Measurements from ENCODE around the gene SHANK3. TPM values are rescaled to one million over a fixed set of nuclear protein-coding genes. Genes with fewer than 3 reads are reported as not detected.

SHANK3 gene
- total and polyA plus RNA-seq, 2 experiments from 2014 or later, result 0.10 to 0.97 TPM

GRCh38 chr22:50660306-50660705 is 12.3 kb upstream of the SHANK3 start:
- DNase-seq, result no peak
- no peak overlapping the region for H2AFZ ChIP-seq
- no peaks in the 10 kb centered on the region for H3K36me3 ChIP-seq (ENCODE audit: low read depth)
- H3K79me2 ChIP-seq (ENCODE audit: insufficient read depth), result no peaks in the 10 kb centered on the region
- H3K9ac ChIP-seq, result no peak overlapping the region
- in situ Hi-C loops (cut with MboI), result no loop called here
- no peak overlapping the region for H3K4me2 ChIP-seq (ENCODE audit: unreplicated experiment)
- no peaks in the 10 kb centered on the region for H3K9me3 ChIP-seq (ENCODE audit: low read depth)
- TF ChIP-seq EZH2phosphoT487 (IDR thresholded peaks at IDR 0.05; ENCODE audit: insufficient read depth, low read depth) (no peak), EZH2 (IDR thresholded peaks at IDR 0.05; ENCODE audit: insufficient read depth, poor library complexity, severe bottlenecking) (no peak)
- no peaks in the 10 kb centered on the region for H3K9me2 ChIP-seq (ENCODE audit: insufficient read depth)
- no peak overlapping the region for H3K27ac ChIP-seq
- H3K4me3 ChIP-seq, result no peak overlapping the region
- H4K20me1 ChIP-seq (ENCODE audit: insufficient read depth), result no peaks in the 10 kb centered on the region
- no peaks in the 10 kb centered on the region for H3F3A ChIP-seq (ENCODE audit: insufficient read depth)
- no peaks in the 10 kb centered on the region for H3K27me3 ChIP-seq (replicated peaks; ENCODE audit: insufficient read depth)
- peaks cover 17% of the 10 kb centered on the region for H3K4me1 ChIP-seq (ENCODE audit: insufficient read depth)

- Histone ChIP-seq H3K9me3 (ENCODE audit: low read depth) (no peaks in the 10 kb centered on the region), H3F3A (ENCODE audit: insufficient read depth) (no peaks in the 10 kb centered on the region), H3K79me2 (ENCODE audit: insufficient read depth) (no peaks in the 10 kb centered on the region), H2AFZ (no peak overlapping the region), H3K27me3 (replicated peaks; ENCODE audit: insufficient read depth) (peaks cover 7% of the 10 kb centered on the region), H3K9me2 (ENCODE audit: insufficient read depth) (no peaks in the 10 kb centered on the region), H3K4me1 (ENCODE audit: insufficient read depth) (no peaks in the 10 kb centered on the region), H3K4me2 (ENCODE audit: unreplicated experiment) (no peak overlapping the region), H3K27ac (no peak overlapping the region), H3K9ac (no peak overlapping the region), H4K20me1 (ENCODE audit: insufficient read depth) (no peaks in the 10 kb centered on the region), H3K36me3 (ENCODE audit: low read depth) (no peaks in the 10 kb centered on the region), H3K4me3 (no peak overlapping the region)
- TF ChIP-seq EZH2 (IDR thresholded peaks at IDR 0.05; ENCODE audit: insufficient read depth, poor library complexity, severe bottlenecking) (no peak), EZH2phosphoT487 (IDR thresholded peaks at IDR 0.05; ENCODE audit: insufficient read depth, low read depth) (no peak)
- in situ Hi-C loops (cut with MboI), result no loop called here
- WGBS, 2 experiments (ENCODE audit: low coverage in 1 of 2, low lambda C conversion rate in 2 of 2, missing lambda C conversion rate in 2 of 2), result 78% methylated on average over 12 of the region's 12 CpGs
- DNase-seq, result no peak
These were observed 7.4 kb upstream of the SHANK3 start for GRCh38 chr22:50665212-50665611.

- no peak for DNase-seq
- Histone ChIP-seq H3K79me2 (ENCODE audit: insufficient read depth) (no peaks in the 10 kb centered on the region), H3K4me1 (ENCODE audit: insufficient read depth) (no peaks in the 10 kb centered on the region), H2AFZ (no peak overlapping the region), H3K9me2 (ENCODE audit: insufficient read depth) (no peaks in the 10 kb centered on the region), H3K4me3 (no peak overlapping the region), H3K9me3 (ENCODE audit: low read depth) (no peaks in the 10 kb centered on the region), H3K27me3 (replicated peaks; ENCODE audit: insufficient read depth) (peaks cover 7% of the 10 kb centered on the region), H4K20me1 (ENCODE audit: insufficient read depth) (no peaks in the 10 kb centered on the region), H3K36me3 (ENCODE audit: low read depth) (no peaks in the 10 kb centered on the region), H3K27ac (no peak overlapping the region), H3F3A (ENCODE audit: insufficient read depth) (no peaks in the 10 kb centered on the region), H3K9ac (no peak overlapping the region), H3K4me2 (ENCODE audit: unreplicated experiment) (no peak overlapping the region)
- 14 to 34% methylated on average over 2 of the region's 2 CpGs for WGBS, 2 experiments (ENCODE audit: low coverage in 1 of 2, low lambda C conversion rate in 2 of 2, missing lambda C conversion rate in 2 of 2)
- TF ChIP-seq EZH2phosphoT487 (IDR thresholded peaks at IDR 0.05; ENCODE audit: insufficient read depth, low read depth) (no peak), EZH2 (IDR thresholded peaks at IDR 0.05; ENCODE audit: insufficient read depth, poor library complexity, severe bottlenecking) (no peak)
- in situ Hi-C loops (cut with MboI), result no loop called here
These were observed 6.9 kb upstream of the SHANK3 start for GRCh38 chr22:50665738-50666137.

GRCh38 chr22:50670513-50670912 is 2.1 kb upstream of the SHANK3 start:
- TF ChIP-seq EZH2 (IDR thresholded peaks at IDR 0.05; ENCODE audit: insufficient read depth, poor library complexity, severe bottlenecking) (no peak), EZH2phosphoT487 (IDR thresholded peaks at IDR 0.05; ENCODE audit: insufficient read depth, low read depth) (no peak)
- no peak overlapping the region for H3K4me3 ChIP-seq
- H3K27me3 ChIP-seq (replicated peaks; ENCODE audit: insufficient read depth), result peaks cover 20% of the 10 kb centered on the region
- no peaks in the 10 kb centered on the region for H3K79me2 ChIP-seq (ENCODE audit: insufficient read depth)
- DNase-seq, result no peak
- no peak overlapping the region for H3K27ac ChIP-seq
- no peak overlapping the region for H3K4me2 ChIP-seq (ENCODE audit: unreplicated experiment)
- no peaks in the 10 kb centered on the region for H3F3A ChIP-seq (ENCODE audit: insufficient read depth)
- H3K4me1 ChIP-seq (ENCODE audit: insufficient read depth), result no peaks in the 10 kb centered on the region
- H3K9ac ChIP-seq, result no peak overlapping the region
- H3K9me3 ChIP-seq (ENCODE audit: low read depth), result no peaks in the 10 kb centered on the region
- H4K20me1 ChIP-seq (ENCODE audit: insufficient read depth), result no peaks in the 10 kb centered on the region
- no peak overlapping the region for H2AFZ ChIP-seq
- H3K36me3 ChIP-seq (ENCODE audit: low read depth), result no peaks in the 10 kb centered on the region
- WGBS, 2 experiments (ENCODE audit: low coverage in 1 of 2, low lambda C conversion rate in 2 of 2, missing lambda C conversion rate in 2 of 2), result 23 to 45% methylated on average over 4 of the region's 4 CpGs
- H3K9me2 ChIP-seq (ENCODE audit: insufficient read depth), result no peaks in the 10 kb centered on the region
- in situ Hi-C loops (cut with MboI), result no loop called here

GRCh38 chr22:50670914-50671538 is 1.6 kb upstream of the SHANK3 start:
- Histone ChIP-seq H3K79me2 (ENCODE audit: insufficient read depth) (no peaks in the 10 kb centered on the region), H3F3A (ENCODE audit: insufficient read depth) (no peaks in the 10 kb centered on the region), H3K9ac (no peak overlapping the region), H3K4me1 (ENCODE audit: insufficient read depth) (no peaks in the 10 kb centered on the region), H3K9me3 (ENCODE audit: low read depth) (no peaks in the 10 kb centered on the region), H3K9me2 (ENCODE audit: insufficient read depth) (no peaks in the 10 kb centered on the region), H3K36me3 (ENCODE audit: low read depth) (no peaks in the 10 kb centered on the region), H3K4me2 (ENCODE audit: unreplicated experiment) (no peak overlapping the region), H4K20me1 (ENCODE audit: insufficient read depth) (no peaks in the 10 kb centered on the region), H2AFZ (no peak overlapping the region), H3K27ac (no peak overlapping the region), H3K27me3 (replicated peaks; ENCODE audit: insufficient read depth) (peaks cover 20% of the 10 kb centered on the region), H3K4me3 (no peak overlapping the region)
- TF ChIP-seq EZH2 (IDR thresholded peaks at IDR 0.05; ENCODE audit: insufficient read depth, poor library complexity, severe bottlenecking), result no peak
- no peak for TF ChIP-seq EZH2phosphoT487 (IDR thresholded peaks at IDR 0.05; ENCODE audit: insufficient read depth, low read depth)
- WGBS, 2 experiments (ENCODE audit: low coverage in 1 of 2, low lambda C conversion rate in 2 of 2, missing lambda C conversion rate in 2 of 2), result 50 to 57% methylated on average over 5 to 10 of the region's 10 CpGs
- in situ Hi-C loops (cut with MboI), result no loop called here
- DNase-seq, result no peak

Data from GM23248 (cell line).